ES-I3 (cell line): ENCODE measurements around the gene FLCN.

ENCODE experiments used
- H3K36me3 ChIP-seq: 2 replicates; pipeline ENCODE4 v1.6.1; 2013; ENCODE audit warnings: mild to moderate bottlenecking, low read length, control low read depth, moderate library complexity; ENCODE audit not compliant: insufficient read depth
- H3K4me1 ChIP-seq: 2 replicates; pipeline ENCODE4 v1.6.1; 2013; ENCODE audit warnings: mild to moderate bottlenecking, control low read depth, low read length; ENCODE audit not compliant: insufficient read depth
- H3K9ac ChIP-seq: 2 replicates; pipeline ENCODE4 v1.6.1; 2013; ENCODE audit warnings: low read depth, mild to moderate bottlenecking, low read length, moderate library complexity
- H3K9me3 ChIP-seq: 2 replicates; pipeline ENCODE4 v1.6.1; 2013; ENCODE audit warnings: mild to moderate bottlenecking, low read length, moderate library complexity; ENCODE audit not compliant: control insufficient read depth, insufficient read depth

Gene FLCN

GRCh38 chr17:17227608-17228520 is 9.1 kb downstream of the FLCN start:
- Histone ChIP-seq H3K4me1 (no peaks in the 10 kb centered on the region), H3K9ac (no peak overlapping the region), H3K36me3 (peaks cover 37% of the 10 kb centered on the region), H3K9me3 (no peaks in the 10 kb centered on the region)

GRCh38 chr17:17226451-17227265 is 10.3 kb downstream of the FLCN start:
- Histone ChIP-seq H3K9ac (no peak overlapping the region), H3K9me3 (no peaks in the 10 kb centered on the region), H3K36me3 (peaks cover 38% of the 10 kb centered on the region), H3K4me1 (no peaks in the 10 kb centered on the region)

DNA sequence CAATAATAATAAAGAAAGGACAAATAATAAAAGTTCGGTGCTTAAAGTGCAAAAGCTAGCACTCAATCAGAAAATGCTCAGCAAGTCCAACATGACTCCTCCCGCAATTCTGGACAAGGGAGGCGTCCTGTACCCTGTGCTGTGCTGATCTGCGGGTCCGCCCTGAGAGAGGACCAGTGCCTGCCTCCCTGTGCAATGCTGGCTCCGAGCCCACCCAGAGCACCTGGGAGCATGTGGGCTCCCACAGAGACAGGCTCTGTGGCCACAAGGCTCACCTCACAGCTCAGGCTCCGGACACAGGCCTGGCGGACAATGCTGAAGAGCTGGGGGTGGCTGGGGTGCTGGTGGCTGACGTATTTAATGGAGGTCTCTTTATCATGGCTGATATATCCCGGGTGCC is 11.1 kb downstream of the FLCN start:
- H3K36me3 ChIP-seq = peaks cover 36% of the 10 kb centered on the region
- no peaks in the 10 kb centered on the region for H3K9me3 ChIP-seq
- no peak overlapping the region for H3K9ac ChIP-seq
- H3K4me1 ChIP-seq = no peaks in the 10 kb centered on the region

- H3K4me1 ChIP-seq = no peaks in the 10 kb centered on the region
- H3K9me3 ChIP-seq = no peaks in the 10 kb centered on the region
- peaks cover 38% of the 10 kb centered on the region for H3K36me3 ChIP-seq
- no peak overlapping the region for H3K9ac ChIP-seq
These were observed 12.8 kb downstream of the FLCN start for GRCh38 chr17:17224137-17224536.

DNA sequence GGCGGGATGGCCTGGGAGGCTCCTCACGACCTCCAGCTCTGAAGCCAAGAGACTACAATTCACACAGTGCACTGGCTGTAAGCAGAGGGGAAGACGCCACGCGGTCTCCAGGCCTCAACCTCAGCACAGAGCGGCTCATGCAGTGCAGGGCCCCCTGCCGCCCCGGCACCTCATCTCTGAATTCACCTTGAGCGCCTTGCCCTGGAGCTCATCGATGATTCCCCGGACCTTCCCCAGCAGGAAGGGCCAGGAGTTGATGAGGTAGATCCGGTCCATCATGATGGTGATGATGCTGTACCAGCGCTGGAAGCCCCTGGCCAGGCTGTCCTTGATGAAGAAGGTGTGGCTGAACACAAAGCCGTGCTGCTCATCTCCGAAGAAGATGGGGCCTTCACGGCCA is 13.2 kb downstream of the FLCN start:
- H3K4me1 ChIP-seq = no peaks in the 10 kb centered on the region
- no peaks in the 10 kb centered on the region for H3K9me3 ChIP-seq
- H3K9ac ChIP-seq = no peak overlapping the region
- H3K36me3 ChIP-seq = peaks cover 40% of the 10 kb centered on the region

GRCh38 chr17:17221329-17221728 is 15.6 kb downstream of the FLCN start:
- H3K9me3 ChIP-seq = no peaks in the 10 kb centered on the region
- H3K36me3 ChIP-seq = peaks cover 47% of the 10 kb centered on the region
- H3K4me1 ChIP-seq = no peaks in the 10 kb centered on the region
- no peak overlapping the region for H3K9ac ChIP-seq

DNA sequence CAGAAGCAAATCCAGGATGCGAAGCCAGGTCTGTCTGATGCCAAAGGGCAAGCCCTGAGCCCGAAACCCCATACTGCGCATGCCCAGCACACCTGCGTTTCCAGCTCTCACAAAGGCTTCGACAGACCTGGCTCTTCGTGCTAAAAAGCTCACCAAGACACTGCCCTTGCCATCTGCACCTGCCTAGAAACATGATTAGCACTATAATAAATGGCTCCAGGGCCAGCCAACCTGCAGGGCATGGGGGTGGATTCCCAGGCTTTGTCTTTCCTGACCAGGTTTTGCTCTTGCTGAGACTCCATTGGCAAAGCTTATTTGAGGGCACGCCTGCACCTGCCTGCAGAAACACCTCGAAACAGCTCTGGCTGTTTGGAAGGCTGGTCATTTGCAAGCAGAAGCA is 16.4 kb downstream of the FLCN start:
- no peaks in the 10 kb centered on the region for H3K4me1 ChIP-seq
- no peaks in the 10 kb centered on the region for H3K9me3 ChIP-seq
- H3K36me3 ChIP-seq = peaks cover 44% of the 10 kb centered on the region
- no peak overlapping the region for H3K9ac ChIP-seq

DNA sequence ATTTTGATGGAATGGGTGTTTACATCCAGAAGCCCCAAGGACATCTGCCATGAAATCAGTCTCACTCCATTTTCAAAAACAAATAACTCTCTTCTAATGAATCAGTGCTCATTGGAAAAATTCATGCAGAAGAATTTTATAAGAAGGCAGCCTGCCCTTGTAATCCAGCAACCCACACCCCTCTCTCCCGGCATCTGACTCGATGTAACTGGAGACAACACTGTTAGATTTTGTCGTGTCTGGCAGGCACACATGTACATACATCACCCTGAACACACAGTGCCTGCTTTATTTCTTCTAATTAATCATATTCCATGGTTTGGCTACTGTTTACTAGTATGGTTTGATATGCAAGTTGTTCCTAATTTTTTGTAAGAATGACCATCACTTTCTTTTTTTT is 19.0 kb downstream of the FLCN start:
- Histone ChIP-seq H3K36me3 (peaks cover 26% of the 10 kb centered on the region), H3K9ac (no peak overlapping the region), H3K9me3 (no peaks in the 10 kb centered on the region), H3K4me1 (no peaks in the 10 kb centered on the region)

DNA sequence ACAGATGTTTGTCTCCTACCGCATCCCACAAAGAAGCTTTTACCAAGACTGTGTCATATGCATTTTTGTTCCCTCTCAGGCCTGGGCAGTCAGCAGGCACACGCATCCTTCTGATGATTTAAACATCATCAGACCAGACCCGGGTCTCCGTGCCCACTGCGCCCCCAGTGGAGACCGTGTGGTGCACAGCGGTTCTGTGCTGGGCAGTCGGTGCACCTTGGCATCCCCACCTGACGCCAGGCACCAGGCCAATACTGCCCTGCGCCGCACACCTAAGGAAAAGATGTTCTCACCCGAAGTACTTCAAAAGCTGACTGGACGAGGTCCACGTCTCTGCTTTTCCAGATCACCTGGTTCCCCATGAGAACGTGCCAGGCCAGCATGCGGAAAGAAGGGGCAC is 20.2 kb downstream of the FLCN start:
- H3K9me3 ChIP-seq = no peaks in the 10 kb centered on the region
- H3K9ac ChIP-seq = no peak overlapping the region
- H3K4me1 ChIP-seq = no peaks in the 10 kb centered on the region
- H3K36me3 ChIP-seq = peaks cover 22% of the 10 kb centered on the region

DNA sequence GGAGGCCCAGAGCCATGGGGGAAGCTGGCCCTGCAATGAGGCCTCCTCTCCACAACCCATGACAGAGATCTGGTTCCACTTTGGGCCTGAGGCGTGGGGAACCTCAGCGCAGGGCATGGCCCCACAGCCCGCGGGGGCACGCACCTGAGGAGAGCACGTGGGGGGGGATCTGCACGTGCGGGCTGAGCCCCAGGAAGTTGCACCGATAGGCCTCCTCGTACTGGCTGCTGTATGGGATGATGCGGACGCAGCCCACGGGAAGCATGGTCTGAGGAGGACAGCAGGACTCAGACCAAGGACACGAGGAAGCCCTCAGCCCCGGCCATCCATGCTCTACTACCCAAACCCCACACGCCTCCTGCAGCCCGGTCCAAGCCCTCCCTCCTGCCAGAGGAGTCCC is 20.7 kb downstream of the FLCN start:
- H3K4me1 ChIP-seq = no peaks in the 10 kb centered on the region
- no peaks in the 10 kb centered on the region for H3K9me3 ChIP-seq
- no peak overlapping the region for H3K9ac ChIP-seq
- H3K36me3 ChIP-seq = peaks cover 22% of the 10 kb centered on the region

GRCh38 chr17:17215575-17215974 is 21.4 kb downstream of the FLCN start:
- Histone ChIP-seq H3K36me3 (peaks cover 15% of the 10 kb centered on the region), H3K4me1 (no peaks in the 10 kb centered on the region), H3K9me3 (no peaks in the 10 kb centered on the region), H3K9ac (no peak overlapping the region)

DNA sequence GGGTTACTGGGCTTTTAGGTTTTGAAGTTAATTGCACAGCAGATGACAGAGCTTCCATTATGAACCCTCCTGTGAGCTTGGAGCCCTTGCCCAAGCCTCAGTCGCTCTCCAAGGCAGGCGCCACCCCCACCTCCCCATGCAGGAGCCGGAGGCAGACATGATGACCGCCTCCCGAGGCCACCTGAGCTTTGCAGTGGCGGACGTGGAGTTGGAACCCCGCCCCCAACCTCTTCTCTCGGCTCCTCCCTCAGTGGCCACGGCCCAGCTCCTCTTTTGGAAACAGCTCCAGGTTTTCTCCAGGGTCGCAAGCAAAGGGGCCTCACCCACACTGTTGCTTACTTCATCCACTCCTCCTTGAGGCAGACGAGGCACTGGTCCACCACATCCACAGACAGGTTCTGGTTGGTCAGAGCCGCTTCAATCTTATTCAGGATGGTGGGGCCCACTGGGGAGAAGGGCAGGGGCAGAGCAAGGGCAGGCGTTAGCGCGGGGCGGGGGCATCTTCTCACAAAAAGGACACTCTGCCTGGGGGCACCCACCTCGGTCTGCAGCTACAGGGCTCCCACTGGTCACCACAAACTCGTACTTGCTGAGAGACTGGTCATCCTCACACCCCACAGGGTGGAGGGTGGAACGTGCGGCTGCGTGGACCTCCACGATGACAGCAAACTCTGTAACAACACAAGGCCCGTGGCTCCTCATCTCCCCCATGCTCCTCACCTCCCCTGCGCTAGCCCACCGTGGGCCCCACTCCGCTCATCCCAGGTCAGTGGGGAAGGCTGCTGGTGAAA is 22.1 kb downstream of the FLCN start:
- H3K4me1 ChIP-seq = no peaks in the 10 kb centered on the region
- H3K36me3 ChIP-seq = peaks cover 12% of the 10 kb centered on the region
- H3K9me3 ChIP-seq = no peaks in the 10 kb centered on the region
- H3K9ac ChIP-seq = no peak overlapping the region

DNA sequence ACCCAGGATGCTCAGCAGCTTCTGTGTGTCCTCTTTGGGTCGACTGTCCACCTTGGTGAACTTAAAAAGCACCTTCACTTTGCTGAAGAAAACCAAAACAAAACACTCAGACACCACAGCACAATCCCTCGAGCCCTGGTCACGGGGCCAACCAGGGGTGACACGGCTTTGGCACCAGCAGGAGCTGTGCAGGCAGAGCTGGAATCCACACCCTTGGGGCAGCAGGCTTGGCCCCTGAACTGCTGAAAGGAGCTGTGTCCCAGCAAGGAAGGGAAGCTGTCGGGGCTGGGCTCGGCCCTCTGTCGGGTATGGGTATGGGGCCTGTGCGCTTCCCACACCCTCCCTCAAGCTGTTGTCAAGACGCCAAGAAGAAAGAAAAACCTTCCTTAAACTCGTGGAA is 23.2 kb downstream of the FLCN start:
- peaks cover 10% of the 10 kb centered on the region for H3K36me3 ChIP-seq
- H3K9ac ChIP-seq = no peak overlapping the region
- H3K9me3 ChIP-seq = no peaks in the 10 kb centered on the region
- H3K4me1 ChIP-seq = no peaks in the 10 kb centered on the region

DNA sequence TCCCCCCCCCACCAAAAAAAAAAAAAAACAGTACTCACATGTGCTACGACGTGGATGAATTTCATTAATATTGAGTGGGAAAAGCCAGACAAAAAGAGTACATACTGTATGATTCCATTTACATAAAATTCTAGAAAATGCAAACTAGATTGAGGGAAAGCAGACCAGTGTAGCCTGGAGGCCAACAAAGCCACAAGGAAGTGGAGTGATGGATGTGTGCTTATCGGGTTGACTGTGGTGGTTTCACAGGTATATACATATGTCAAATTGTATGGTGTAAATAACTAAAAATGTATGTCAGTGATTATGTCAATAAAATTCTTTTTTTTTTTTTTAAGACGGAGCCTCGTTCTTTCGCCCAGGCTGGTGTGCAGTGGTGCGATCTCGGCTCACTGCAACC is 29.0 kb downstream of the FLCN start:
- Histone ChIP-seq H3K9ac (no peak overlapping the region), H3K36me3 (no peaks in the 10 kb centered on the region; the same call in 1 of the 2 replicates), H3K4me1 (no peaks in the 10 kb centered on the region), H3K9me3 (no peaks in the 10 kb centered on the region)
